Neuronal stem cell (in vitro differentiated cells): ENCODE measurements around the gene TLR1.

Experiments
- DNase-seq: peaks from one replicate; pipeline ENCODE4 v3.0.0-alpha.2; 2013; ENCODE audit warnings: low spot score
- H2AFZ ChIP-seq: one replicate; pipeline ENCODE4 v1.6.1; 2013; ENCODE audit warnings: mild to moderate bottlenecking, low read length, inconsistent platforms
- H2AK5ac ChIP-seq: 2 replicates; pipeline ENCODE4 v1.6.1; 2013; ENCODE audit warnings: low read depth, mild to moderate bottlenecking, inconsistent platforms, low read length, moderate library complexity, mixed read lengths
- H2BK120ac ChIP-seq: 2 replicates; pipeline ENCODE4 v1.6.1; 2013; ENCODE audit warnings: low read depth, mild to moderate bottlenecking, inconsistent platforms, low read length, moderate library complexity, mixed read lengths
- H2BK12ac ChIP-seq: one replicate; pipeline ENCODE4 v1.6.1; 2013; ENCODE audit warnings: low read length, inconsistent platforms
- H2BK15ac ChIP-seq: 2 replicates; pipeline ENCODE4 v1.6.1; 2013; ENCODE audit warnings: mild to moderate bottlenecking, low read length, inconsistent platforms, mixed read lengths
- H2BK5ac ChIP-seq: one replicate; pipeline ENCODE4 v1.6.1; 2013; ENCODE audit warnings: inconsistent platforms, mild to moderate bottlenecking, low read length, moderate library complexity
- H3K14ac ChIP-seq: one replicate; pipeline ENCODE4 v1.6.1; 2013; ENCODE audit warnings: low read length, inconsistent platforms
- H3K18ac ChIP-seq: 2 replicates; pipeline ENCODE4 v1.6.1; 2013; ENCODE audit warnings: low read length, inconsistent platforms
- H3K23ac ChIP-seq: 2 replicates; pipeline ENCODE4 v1.6.1; 2013; ENCODE audit warnings: low read depth, mild to moderate bottlenecking, mixed read lengths, low read length, inconsistent platforms; ENCODE audit not compliant: poor library complexity
- H3K27ac ChIP-seq: replicated peaks from 3 replicates; pipeline ENCODE4 v1.5.1; 2013; ENCODE audit warnings: low read length, inconsistent platforms
- H3K27me3 ChIP-seq, 3 experiments: 2 replicates each; pipeline ENCODE4 v1.6.1; 2013; ENCODE audit warnings: low read length in 3 of 3, mild to moderate bottlenecking in 2 of 3, inconsistent platforms in 1 of 3, low read depth in 1 of 3, mixed read lengths in 1 of 3, moderate library complexity in 1 of 3; ENCODE audit not compliant: control insufficient read depth in 3 of 3, insufficient read depth in 3 of 3
- H3K36me3 ChIP-seq, 2 donors: replicated peaks in 1 of 2; 2 replicates each; pipeline ENCODE4 v1.6.1; 2013; ENCODE audit warnings: low read length in 2 of 2; ENCODE audit not compliant: control insufficient read depth in 2 of 2, insufficient read depth in 2 of 2
- H3K4ac ChIP-seq: 2 replicates; pipeline ENCODE4 v1.6.1; 2013; ENCODE audit warnings: inconsistent platforms, mild to moderate bottlenecking, low read length, moderate library complexity
- H3K4me1 ChIP-seq, 2 donors: 1 replicate in 1 of 2; 2 replicates in 1 of 2; pipeline ENCODE4 v1.6.1; 2013; ENCODE audit warnings: low read length in 2 of 2, low read depth in 1 of 2; ENCODE audit not compliant: control insufficient read depth in 2 of 2, insufficient read depth in 1 of 2
- H3K4me2 ChIP-seq: one replicate; pipeline ENCODE4 v1.6.1; 2013; ENCODE audit warnings: mild to moderate bottlenecking, low read length, inconsistent platforms; ENCODE audit not compliant: insufficient read depth, poor library complexity, severe bottlenecking
- H3K4me3 ChIP-seq, 2 donors: 2 replicates each; pipeline ENCODE4 v1.5.1; 2013; ENCODE audit warnings: low read length in 2 of 2, mild to moderate bottlenecking in 2 of 2, inconsistent platforms in 1 of 2, moderate library complexity in 1 of 2
- H3K79me1 ChIP-seq: one replicate; pipeline ENCODE4 v1.6.1; 2013; ENCODE audit warnings: low read depth, mild to moderate bottlenecking, inconsistent platforms, low read length, moderate library complexity
- H3K9ac ChIP-seq: one replicate; pipeline ENCODE4 v1.6.1; 2013; ENCODE audit warnings: mild to moderate bottlenecking, low read depth, low read length, inconsistent platforms; ENCODE audit not compliant: poor library complexity
- H3K9me3 ChIP-seq, 2 donors: replicated peaks in 1 of 2; 2 replicates each; pipeline versions ENCODE3 to v1.6.1; 2013; ENCODE audit warnings: low read length in 2 of 2, mild to moderate bottlenecking in 2 of 2, inconsistent platforms in 1 of 2, low read depth in 1 of 2, mixed read lengths in 1 of 2, moderate library complexity in 1 of 2; ENCODE audit not compliant: control insufficient read depth in 2 of 2, insufficient read depth in 1 of 2
- H4K8ac ChIP-seq: one replicate; pipeline ENCODE4 v1.6.1; 2013; ENCODE audit warnings: low read depth, mild to moderate bottlenecking, inconsistent platforms, low read length, moderate library complexity
- H4K91ac ChIP-seq: one replicate; pipeline ENCODE4 v1.6.1; 2013; ENCODE audit warnings: low read length, low read depth, mild to moderate bottlenecking, inconsistent platforms; ENCODE audit not compliant: poor library complexity
- WGBS, 2 donors: extraction: QIAGEN DNeasy Blood & Tissue Kit; methylation state at CpG; one replicate each; pipeline ENCODE4 v1.1.7; 2013; ENCODE audit warnings: missing lambda C conversion rate in 2 of 2, mixed read lengths in 1 of 2; ENCODE audit not compliant: insufficient read length in 2 of 2, insufficient replicate concordance in 1 of 2; ENCODE audit errors: extremely low coverage in 2 of 2; 5-methylcytosine and 5-hydroxymethylcytosine counted together

Gene TLR1

GRCh38 chr4:38757945-38758600 is 46.5 kb downstream of the TLR1 start:
- H2AK5ac ChIP-seq = no peak overlapping the region
- H3K9ac ChIP-seq = no peak overlapping the region
- H4K8ac ChIP-seq = no peak overlapping the region
- no peak overlapping the region for H4K91ac ChIP-seq
- H3K4me1 ChIP-seq = peaks cover 5 to 7% of the 10 kb centered on the region in 2 donors
- H3K79me1 ChIP-seq = no peaks in the 10 kb centered on the region
- no peak for DNase-seq
- no peak overlapping the region for H3K4ac ChIP-seq
- H3K4me3 ChIP-seq = no peak overlapping the region
- H3K36me3 ChIP-seq = no peaks in the 10 kb centered on the region
- no peak overlapping the region for H3K23ac ChIP-seq
- no peak overlapping the region for H2BK15ac ChIP-seq
- H3K9me3 ChIP-seq = no peaks in the 10 kb centered on the region
- H2BK12ac ChIP-seq = no peak overlapping the region
- no peak overlapping the region for H2BK5ac ChIP-seq
- no peak overlapping the region for H2BK120ac ChIP-seq
- no peak overlapping the region for H3K4me2 ChIP-seq
- H3K18ac ChIP-seq = no peak overlapping the region
- H3K27ac ChIP-seq = no peak overlapping the region
- H2AFZ ChIP-seq = no peak overlapping the region
- WGBS, 2 donors = no CpG with 5 or more reads among the region's 6 CpGs
- no peaks in the 10 kb centered on the region for H3K27me3 ChIP-seq
- H3K14ac ChIP-seq = no peak overlapping the region

GRCh38 chr4:38752941-38753806 is 51.4 kb downstream of the TLR1 start:
- Histone ChIP-seq H3K4me2 (peak overlapping the region; percentile 12), H2BK15ac (peak overlapping the region; percentile 73), H3K79me1 (no peaks in the 10 kb centered on the region), H4K8ac (peak overlapping the region; percentile 77), H3K23ac (no peak overlapping the region), H3K4me3 (peak overlapping the region in 1 of 2 donors; percentile 24), H3K36me3 (no peaks in the 10 kb centered on the region), H2BK12ac (peak overlapping the region; percentile 96), H3K27me3 (no peaks in the 10 kb centered on the region), H3K18ac (peak overlapping the region; percentile 86), H2AFZ (peak overlapping the region; percentile 68), H2BK120ac (peak overlapping the region; percentile 20), H3K4ac (no peak overlapping the region), H2AK5ac (no peak overlapping the region), H3K27ac (peak overlapping the region; percentile 95), H3K9me3 (peaks cover 0 to 6% of the 10 kb centered on the region in 2 donors), H3K14ac (peak overlapping the region; percentile 95), H2BK5ac (no peak overlapping the region), H4K91ac (peak overlapping the region; percentile 95), H3K9ac (peak overlapping the region; percentile 51), H3K4me1 (peaks cover 9 to 14% of the 10 kb centered on the region in 2 donors)
- DNase-seq = peak; percentile 90
- 100% methylated on average over 1 to 7 of the region's 19 CpGs for WGBS, 2 donors

GRCh38 chr4:38752372-38752940 is 52.1 kb downstream of the TLR1 start:
- no peak overlapping the region for H3K4me2 ChIP-seq
- no peak overlapping the region for H2BK15ac ChIP-seq
- no peaks in the 10 kb centered on the region for H3K79me1 ChIP-seq
- H3K4ac ChIP-seq = peak overlapping the region; percentile 17
- H3K9me3 ChIP-seq = peaks cover 1 to 13% of the 10 kb centered on the region in 2 donors
- H4K91ac ChIP-seq = no peak overlapping the region
- H2BK12ac ChIP-seq = no peak overlapping the region
- no peak overlapping the region for H3K4me3 ChIP-seq
- H3K4me1 ChIP-seq = peaks cover 9 to 14% of the 10 kb centered on the region in 2 donors
- no peak overlapping the region for H2AK5ac ChIP-seq
- no peak for DNase-seq
- peak overlapping the region; percentile 61 for H3K18ac ChIP-seq
- H2AFZ ChIP-seq = peak overlapping the region; percentile 68
- no peak overlapping the region for H3K14ac ChIP-seq
- H3K36me3 ChIP-seq = no peaks in the 10 kb centered on the region
- H3K23ac ChIP-seq = no peak overlapping the region
- WGBS, 2 donors = no CpG with 5 or more reads among the region's 8 CpGs
- H3K27me3 ChIP-seq = no peaks in the 10 kb centered on the region
- H3K27ac ChIP-seq = peak overlapping the region; percentile 9
- H4K8ac ChIP-seq = no peak overlapping the region
- no peak overlapping the region for H2BK120ac ChIP-seq
- H3K9ac ChIP-seq = no peak overlapping the region
- no peak overlapping the region for H2BK5ac ChIP-seq
